GM19397 (cell line): ENCODE results near the gene SNX18.
A peak's percentile ranks its signal among the peaks of the same experiment; 100 is the strongest.
"Not testable (repeated sequence)": the region's sequence is repeated elsewhere in the genome, so short reads cannot be mapped to it uniquely, and the experiment has no call there.

Experiments
- ATAC-seq: cut with Tn5 transposase; IDR thresholded peaks from one replicate; pipeline ENCODE4 v1.9.1; 2021; ENCODE audit warnings: mild to moderate bottlenecking, moderate library complexity; ENCODE audit not compliant: unreplicated experiment

The SNX18 gene, protein sequence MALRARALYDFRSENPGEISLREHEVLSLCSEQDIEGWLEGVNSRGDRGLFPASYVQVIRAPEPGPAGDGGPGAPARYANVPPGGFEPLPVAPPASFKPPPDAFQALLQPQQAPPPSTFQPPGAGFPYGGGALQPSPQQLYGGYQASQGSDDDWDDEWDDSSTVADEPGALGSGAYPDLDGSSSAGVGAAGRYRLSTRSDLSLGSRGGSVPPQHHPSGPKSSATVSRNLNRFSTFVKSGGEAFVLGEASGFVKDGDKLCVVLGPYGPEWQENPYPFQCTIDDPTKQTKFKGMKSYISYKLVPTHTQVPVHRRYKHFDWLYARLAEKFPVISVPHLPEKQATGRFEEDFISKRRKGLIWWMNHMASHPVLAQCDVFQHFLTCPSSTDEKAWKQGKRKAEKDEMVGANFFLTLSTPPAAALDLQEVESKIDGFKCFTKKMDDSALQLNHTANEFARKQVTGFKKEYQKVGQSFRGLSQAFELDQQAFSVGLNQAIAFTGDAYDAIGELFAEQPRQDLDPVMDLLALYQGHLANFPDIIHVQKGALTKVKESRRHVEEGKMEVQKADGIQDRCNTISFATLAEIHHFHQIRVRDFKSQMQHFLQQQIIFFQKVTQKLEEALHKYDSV

DNA sequence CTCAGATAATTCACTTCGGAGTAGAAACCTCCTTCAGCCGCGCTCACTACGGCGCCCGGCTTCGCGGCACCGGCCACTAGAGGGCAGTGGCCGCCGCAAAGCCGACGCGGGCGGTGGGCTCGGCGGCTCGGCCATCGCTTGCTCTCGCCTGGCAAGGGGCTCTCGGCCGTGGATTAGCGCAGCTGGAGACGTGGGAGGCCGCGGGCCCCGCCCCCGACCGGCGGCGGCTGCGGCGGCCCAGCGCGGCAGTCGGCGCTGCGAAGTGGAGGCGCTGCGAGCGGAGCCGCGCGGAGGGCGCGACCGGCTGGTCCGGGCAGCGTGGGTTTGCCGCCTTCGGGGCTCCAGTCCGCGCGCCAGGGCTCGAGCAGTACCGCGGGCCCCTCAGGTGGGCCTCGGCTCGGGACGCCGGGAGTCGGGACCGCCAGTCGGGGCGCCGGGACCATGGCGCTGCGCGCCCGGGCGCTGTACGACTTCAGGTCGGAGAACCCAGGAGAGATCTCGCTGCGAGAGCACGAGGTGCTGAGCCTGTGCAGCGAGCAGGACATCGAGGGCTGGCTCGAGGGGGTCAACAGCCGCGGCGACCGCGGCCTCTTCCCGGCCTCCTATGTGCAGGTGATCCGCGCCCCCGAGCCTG, at the start of gene SNX18:
Gene SNX18, plus strand, starts transcription at position 248 of the 634 bp plus-strand sequence. Its CDS starts 194 bp downstream, at position 442.
- ATAC-seq: peak; percentile 98

- peak; percentile 81 for ATAC-seq
Measured at GRCh38 chr5:54469622-54470021, 47.9 kb upstream of the SNX18 start.

DNA sequence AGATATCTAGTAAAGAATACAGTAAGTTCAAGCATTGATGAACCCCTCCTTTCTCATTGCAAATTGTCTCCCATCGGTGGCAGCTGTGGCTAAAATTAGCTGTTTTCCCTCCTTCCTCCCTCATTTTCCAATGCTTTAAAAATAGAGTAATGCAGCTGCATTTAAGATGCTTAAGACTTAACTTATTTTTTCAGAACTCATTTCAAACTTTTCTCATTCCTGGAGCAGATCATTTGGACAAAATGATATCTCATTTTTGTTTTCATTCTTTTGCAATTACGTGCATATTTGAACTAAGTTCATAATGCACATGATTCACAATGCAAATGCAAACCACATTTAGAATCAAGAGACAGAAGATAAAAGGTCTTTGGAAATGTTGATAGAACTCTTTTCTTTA, 47.4 kb upstream of the SNX18 start:
- no peak for ATAC-seq

DNA sequence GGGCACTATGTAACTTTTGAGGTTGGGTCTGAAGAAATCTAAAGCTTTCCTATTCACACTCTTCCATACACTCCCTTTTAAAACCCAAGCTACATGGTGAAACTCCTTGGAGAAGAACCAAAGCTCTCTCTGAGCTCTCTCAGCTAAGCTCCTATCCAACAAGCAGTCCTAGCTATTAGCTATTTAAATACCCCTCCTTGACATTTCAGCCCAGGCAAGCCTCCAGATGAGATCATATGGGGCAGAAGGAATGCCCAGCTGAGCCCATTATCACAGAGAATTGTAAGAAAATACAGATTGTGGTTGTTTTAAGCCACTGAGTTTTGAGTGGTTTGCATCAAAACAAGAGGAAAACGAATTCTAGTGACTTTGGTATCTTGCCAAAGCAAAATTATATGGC, 46.9 kb upstream of the SNX18 start:
- ATAC-seq: no peak

- no peak for ATAC-seq
Measured at GRCh38 chr5:54471398-54471797, 46.2 kb upstream of the SNX18 start.

- ATAC-seq: no peak
Measured at GRCh38 chr5:54476682-54477081, 40.9 kb upstream of the SNX18 start.

DNA sequence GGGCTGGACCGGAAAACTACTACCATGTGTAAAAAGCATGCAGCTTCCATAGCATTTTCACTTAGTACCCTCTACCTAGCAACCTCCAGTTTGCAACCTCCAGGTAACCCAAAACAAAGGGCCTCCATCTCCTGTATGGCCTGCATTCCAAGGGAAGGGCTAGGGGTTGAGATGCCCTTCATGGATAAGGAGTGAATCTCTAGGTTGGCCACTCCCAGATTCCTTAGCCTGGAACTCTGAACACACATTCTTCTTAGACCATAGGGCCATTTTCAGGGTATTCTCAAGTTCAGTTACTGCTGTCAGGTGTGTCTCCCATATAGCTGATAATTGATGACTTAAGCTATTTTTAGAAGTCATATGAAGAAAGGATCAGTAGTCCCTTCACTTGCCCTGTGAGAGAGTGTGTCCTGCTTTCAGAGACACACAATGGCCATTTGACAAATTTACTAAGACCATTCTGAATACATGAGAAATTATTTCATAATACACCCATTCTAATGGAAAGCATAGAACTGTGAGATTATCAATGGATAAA, 39.5 kb upstream of the SNX18 start:
- ATAC-seq: no peak

DNA sequence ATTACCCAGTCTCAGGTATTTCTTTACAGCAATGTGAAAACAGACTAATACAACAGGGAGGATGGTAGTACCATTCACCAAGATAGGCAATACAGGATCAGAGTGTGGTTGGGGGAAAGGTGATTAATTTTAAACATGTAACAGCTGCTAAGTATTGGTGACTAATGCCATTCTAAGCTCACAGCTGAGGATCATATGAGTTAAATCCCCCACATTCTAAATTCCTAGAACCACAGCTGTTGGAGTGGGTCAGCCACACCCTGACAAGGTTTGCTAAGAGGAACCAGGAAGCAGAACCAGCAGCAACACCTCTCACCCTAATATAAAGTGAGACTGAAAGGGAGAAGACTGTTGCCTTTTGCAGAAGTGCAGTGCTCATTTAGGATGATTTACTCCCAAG, 37.3 kb upstream of the SNX18 start:
- ATAC-seq: no peak

DNA sequence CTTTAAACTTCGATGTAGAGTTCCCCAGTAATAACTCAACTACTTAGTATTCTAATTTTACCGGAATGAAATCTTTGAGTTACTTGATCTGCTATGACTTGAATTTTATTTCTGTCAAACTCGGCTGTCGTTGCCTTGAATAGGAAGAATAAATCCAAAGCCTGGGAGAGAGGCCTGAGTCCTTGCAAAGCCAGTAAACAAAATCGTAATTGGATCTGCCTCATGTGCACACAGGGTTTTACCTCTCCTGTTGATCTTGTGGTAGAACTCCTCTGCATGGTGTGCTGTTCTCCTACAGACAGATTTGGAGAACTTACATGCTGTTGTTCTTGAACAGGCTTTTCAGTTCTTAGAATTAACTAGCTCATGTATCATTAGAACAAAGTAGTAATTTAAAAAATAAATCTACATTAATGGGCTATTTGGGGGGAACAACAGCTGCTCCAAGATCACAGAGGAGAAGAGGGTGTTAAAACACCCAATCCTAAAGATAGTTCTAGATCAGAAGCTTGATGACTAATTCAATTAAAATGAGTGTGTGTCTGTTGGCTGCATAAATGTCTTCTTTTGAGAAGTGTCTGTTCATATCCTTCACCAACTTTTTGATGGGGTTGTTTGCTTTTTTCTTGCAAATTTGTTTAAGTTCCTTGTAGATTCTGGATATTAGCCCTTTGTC, 33.2 kb upstream of the SNX18 start:
- no peak for ATAC-seq

GRCh38 chr5:54485659-54486058, 31.9 kb upstream of the SNX18 start:
- ATAC-seq: not testable (repeated sequence)

DNA sequence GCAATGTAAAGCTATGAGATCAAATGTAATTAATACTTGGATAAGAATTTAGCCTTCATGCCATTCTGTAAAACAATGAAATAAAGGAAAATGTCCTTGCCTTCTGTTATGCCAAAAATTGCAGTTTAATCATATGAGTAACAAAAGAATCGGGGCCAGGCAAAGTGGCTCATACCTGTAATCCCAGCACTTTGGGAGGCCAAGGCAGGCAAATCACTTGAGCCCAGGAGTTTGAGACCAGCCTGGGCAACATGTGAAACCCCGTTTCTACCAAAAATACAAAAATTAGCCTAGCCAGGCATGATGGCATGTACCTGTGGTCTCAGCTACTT, 27.9 kb upstream of the SNX18 start:
- not testable (repeated sequence) for ATAC-seq

GRCh38 chr5:54491326-54491725, 26.2 kb upstream of the SNX18 start:
- ATAC-seq: no peak

GRCh38 chr5:54492178-54492577, 25.4 kb upstream of the SNX18 start:
- ATAC-seq: no peak

DNA sequence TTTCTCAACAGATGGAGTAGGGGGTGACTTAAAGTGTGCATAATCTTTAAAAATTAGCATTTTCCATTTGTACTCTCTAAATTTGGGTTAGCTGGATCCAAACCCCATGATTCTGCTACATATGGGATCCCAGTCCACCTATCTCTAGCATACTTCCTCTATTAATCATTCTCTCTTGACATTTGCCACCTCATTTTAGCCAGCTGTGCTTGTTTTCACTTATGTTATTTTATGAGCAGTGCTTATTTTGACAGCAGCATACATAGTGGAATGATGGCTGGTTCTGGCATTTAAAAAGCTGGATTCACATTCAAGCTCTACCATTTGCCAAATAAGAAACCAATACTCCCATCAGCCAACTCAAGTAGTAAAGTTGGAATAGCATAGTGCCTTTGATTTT, 22.5 kb upstream of the SNX18 start:
- ATAC-seq: no peak

DNA sequence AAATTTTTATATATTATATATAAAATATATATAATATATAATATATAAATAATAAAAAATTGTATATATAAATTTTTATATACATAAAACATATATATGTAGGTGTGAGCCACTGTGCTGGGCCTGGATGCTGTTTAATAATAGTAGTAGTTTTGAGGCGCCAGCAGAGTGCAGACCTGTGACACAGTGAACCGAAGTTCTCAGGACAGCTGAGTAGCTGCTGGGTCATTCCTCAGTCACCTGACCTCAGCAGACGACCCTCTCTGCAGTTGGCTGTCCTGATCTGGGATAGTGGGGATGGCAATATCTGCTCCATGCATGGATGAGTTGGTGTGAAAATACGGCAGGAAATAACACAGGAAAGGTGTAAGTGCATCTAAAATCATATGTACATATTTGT, 3.3 kb upstream of the SNX18 start:
- ATAC-seq: no peak

DNA sequence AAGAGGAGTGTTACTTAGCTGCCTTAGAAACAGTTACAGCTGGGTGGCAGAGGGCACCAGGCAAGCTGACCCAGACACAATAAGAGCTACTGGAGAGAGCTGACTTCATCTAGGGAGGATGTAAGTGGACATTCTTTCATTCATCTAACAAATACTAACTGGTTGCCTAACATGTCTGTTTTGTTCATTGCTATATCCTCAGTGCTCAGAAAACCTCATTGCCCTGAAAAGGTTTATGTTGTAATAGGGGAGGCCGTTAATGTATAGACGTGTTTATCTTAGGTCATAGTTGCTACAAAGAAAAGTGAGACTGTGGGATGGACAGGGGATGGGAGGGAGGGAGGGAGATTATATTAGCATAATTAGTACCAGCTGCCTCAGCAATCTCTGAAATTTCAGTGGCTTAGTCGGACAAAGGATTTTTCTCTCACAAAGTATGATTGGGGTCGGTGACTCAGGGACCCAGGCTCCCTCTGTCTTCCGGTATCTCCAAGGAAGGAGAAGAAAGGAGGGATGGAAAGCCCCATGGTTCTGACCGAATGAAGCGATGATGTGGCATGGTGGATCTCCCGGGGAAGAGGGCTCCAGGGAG, 2.6 kb upstream of the SNX18 start:
- ATAC-seq: no peak

DNA sequence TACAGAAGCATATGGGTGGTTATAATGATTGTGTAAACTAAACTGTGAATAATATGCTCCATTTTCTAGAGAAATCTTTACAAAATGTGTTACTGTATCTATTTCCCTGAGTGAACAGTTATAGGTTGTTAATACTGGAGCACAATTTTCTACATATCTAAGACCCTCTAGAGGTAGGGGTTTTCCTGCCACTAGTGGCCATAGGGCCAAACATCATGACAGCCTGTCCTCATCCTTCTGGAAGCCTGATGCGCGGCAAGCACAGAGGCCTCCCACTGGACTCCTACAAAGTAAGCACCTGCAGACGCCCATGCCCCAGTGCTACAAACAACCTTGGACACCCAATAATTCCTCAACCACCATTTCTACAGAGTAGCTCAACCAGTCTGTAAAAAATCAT, 1.9 kb upstream of the SNX18 start:
- no peak for ATAC-seq

DNA sequence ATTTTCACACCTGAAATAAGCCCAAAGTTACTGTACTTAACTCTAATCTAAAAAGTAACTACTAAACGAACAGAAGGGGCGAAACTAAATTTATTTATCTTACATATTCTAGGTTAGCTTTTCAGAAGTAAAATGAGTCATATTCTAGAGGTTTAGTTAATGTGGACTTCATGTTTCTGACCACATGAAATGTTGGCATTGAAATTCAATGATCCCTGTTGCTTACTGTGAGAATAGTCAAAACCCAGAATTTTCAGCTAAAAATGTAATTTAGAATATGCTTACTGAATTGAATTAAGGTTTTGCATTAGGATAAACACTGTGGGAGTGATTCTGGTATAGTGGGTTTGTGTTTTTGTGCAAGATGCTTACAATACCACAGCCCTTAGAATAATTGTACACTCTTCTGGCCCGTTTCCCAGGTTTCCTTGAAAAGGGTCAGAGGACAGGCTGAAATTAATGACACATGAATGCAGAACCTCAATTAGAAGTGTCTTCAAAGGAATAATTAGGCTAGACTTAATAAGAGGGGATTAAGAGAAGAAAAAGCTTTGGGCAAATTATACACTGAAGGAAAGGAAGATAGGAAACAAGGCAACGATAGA, 1.4 kb upstream of the SNX18 start:
- no peak for ATAC-seq

GRCh38 chr5:54517174-54517511, 416 bp upstream of the SNX18 start:
- ATAC-seq: no peak

DNA sequence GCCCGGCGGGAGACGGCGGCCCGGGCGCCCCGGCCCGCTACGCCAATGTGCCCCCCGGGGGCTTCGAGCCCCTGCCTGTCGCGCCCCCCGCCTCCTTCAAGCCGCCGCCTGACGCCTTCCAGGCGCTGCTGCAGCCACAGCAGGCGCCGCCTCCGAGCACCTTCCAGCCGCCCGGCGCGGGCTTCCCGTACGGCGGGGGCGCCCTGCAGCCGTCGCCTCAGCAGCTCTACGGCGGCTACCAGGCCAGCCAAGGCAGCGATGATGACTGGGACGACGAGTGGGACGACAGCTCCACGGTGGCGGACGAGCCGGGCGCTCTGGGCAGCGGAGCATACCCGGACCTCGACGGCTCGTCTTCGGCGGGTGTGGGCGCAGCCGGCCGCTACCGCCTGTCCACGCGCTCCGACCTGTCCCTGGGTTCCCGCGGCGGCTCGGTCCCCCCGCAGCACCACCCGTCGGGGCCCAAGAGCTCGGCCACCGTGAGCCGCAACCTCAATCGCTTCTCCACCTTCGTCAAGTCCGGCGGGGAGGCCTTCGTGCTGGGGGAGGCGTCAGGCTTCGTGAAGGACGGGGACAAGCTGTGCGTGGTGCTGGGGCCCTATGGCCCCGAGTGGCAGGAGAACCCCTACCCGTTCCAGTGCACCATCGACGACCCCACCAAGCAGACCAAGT, 723 bp downstream of the SNX18 start:
- ATAC-seq: peak; percentile 33
